ENCODE data around the gene ST6GALNAC5.

Gene ST6GALNAC5

GRCh38 chr1:77012066-77012465, 144.8 kb downstream of the ST6GALNAC5 start:
- DNase-seq (ENCODE audit: low read depth in 2 of 2) = no peak

- DNase-seq (ENCODE audit: low read depth in 2 of 2) = no peak
Measured at GRCh38 chr1:77014073-77014788, 147.0 kb downstream of the ST6GALNAC5 start.

GRCh38 chr1:77015748-77016341, 148.6 kb downstream of the ST6GALNAC5 start:
- no peak for DNase-seq (ENCODE audit: low read depth in 2 of 2)

- no peak for DNase-seq (ENCODE audit: low read depth in 2 of 2)
Measured at GRCh38 chr1:77016386-77016985, 149.2 kb downstream of the ST6GALNAC5 start.

- DNase-seq (ENCODE audit: low read depth in 2 of 2) = no peak
Measured at GRCh38 chr1:77018311-77018710, 151.0 kb downstream of the ST6GALNAC5 start.

GRCh38 chr1:77018761-77019160, 151.5 kb downstream of the ST6GALNAC5 start:
- no peak for DNase-seq (ENCODE audit: low read depth in 2 of 2)

- no peak for DNase-seq (ENCODE audit: low read depth in 2 of 2)
Measured at GRCh38 chr1:77021732-77022131, 154.5 kb downstream of the ST6GALNAC5 start.

- no peak for DNase-seq (ENCODE audit: low read depth in 2 of 2)
Measured at GRCh38 chr1:77024500-77024899, 157.2 kb downstream of the ST6GALNAC5 start.

- DNase-seq (ENCODE audit: low read depth in 2 of 2) = no peak
Measured at GRCh38 chr1:77025599-77025998, 158.3 kb downstream of the ST6GALNAC5 start.

- DNase-seq (ENCODE audit: low read depth in 2 of 2) = no peak
Measured at GRCh38 chr1:77026135-77026534, 158.9 kb downstream of the ST6GALNAC5 start.

GRCh38 chr1:77026640-77027039, 159.4 kb downstream of the ST6GALNAC5 start:
- no peak for DNase-seq (ENCODE audit: low read depth in 2 of 2)

GRCh38 chr1:77027847-77028246, 160.6 kb downstream of the ST6GALNAC5 start:
- no peak for DNase-seq (ENCODE audit: low read depth in 2 of 2)

GRCh38 chr1:77030401-77031105, 163.3 kb downstream of the ST6GALNAC5 start:
- DNase-seq (ENCODE audit: low read depth in 2 of 2) = no peak

- DNase-seq (ENCODE audit: low read depth in 2 of 2) = no peak
Measured at GRCh38 chr1:77031106-77031662, 163.9 kb downstream of the ST6GALNAC5 start.

- DNase-seq (ENCODE audit: low read depth in 2 of 2) = peak; percentile 2 to 16
Measured at GRCh38 chr1:77036560-77036959, 169.3 kb downstream of the ST6GALNAC5 start.

GRCh38 chr1:77037038-77037437, 169.8 kb downstream of the ST6GALNAC5 start:
- DNase-seq (ENCODE audit: low read depth in 2 of 2) = no peak

- DNase-seq (ENCODE audit: low read depth in 2 of 2) = no peak
Measured at GRCh38 chr1:77038000-77038399, 170.7 kb downstream of the ST6GALNAC5 start.

- no peak for DNase-seq (ENCODE audit: low read depth in 2 of 2)
Measured at GRCh38 chr1:77039111-77039510, 171.8 kb downstream of the ST6GALNAC5 start.

GRCh38 chr1:77039739-77040138, 172.5 kb downstream of the ST6GALNAC5 start:
- DNase-seq (ENCODE audit: low read depth in 2 of 2) = no peak

- no peak for DNase-seq (ENCODE audit: low read depth in 2 of 2)
Measured at GRCh38 chr1:77040826-77041225, 173.5 kb downstream of the ST6GALNAC5 start.

GRCh38 chr1:77044133-77044849, 177.0 kb downstream of the ST6GALNAC5 start:
- DNase-seq (ENCODE audit: low read depth in 2 of 2) = no peak

- no peak for DNase-seq (ENCODE audit: low read depth in 2 of 2)
Measured at GRCh38 chr1:77047575-77047974, 180.3 kb downstream of the ST6GALNAC5 start.

All from stimulated activated CD4-positive, alpha-beta T cell treated with anti-CD3 and anti-CD28 coated beads, Interleukin-4, amount 100 ng/mL, for 48 hours (primary cell).